Panc1 (cell line): ENCODE measurements around the gene MEGF11. TPM values are rescaled to one million over a fixed set of nuclear protein-coding genes. Genes with fewer than 3 reads are reported as not detected.

Experiments
- ATAC-seq: fragments of 200-7000 bp; cut with Tn5 transposase; 2 replicates; pipeline ENCODE4 v1.9.1; 2020; ENCODE audit warnings: mild to moderate bottlenecking, moderate library complexity
- BruUV-seq: library from RNA; stranded (reverse); fragments of 400-500 nt; replicated peaks from 2 replicates; lab custom pipeline; 2021; lab: Mats Ljungman, UMichigan
- CTCF ChIA-PET: fragments of 300-600 bp; sonication (Branson Sonifier 250); formaldehyde crosslinking; loops from one replicate; lab custom pipeline; 2022; ENCODE audit warnings: antibody characterized with exemption; lab: Charles Lee
- POLR2A ChIA-PET: fragments of 300-600 bp; sonication (Branson Sonifier 250); formaldehyde crosslinking; loops from one replicate; lab custom pipeline; 2022; ENCODE audit warnings: antibody characterized with exemption; lab: Charles Lee
- DNase-seq: peaks from one replicate; pipeline ENCODE4 v3.0.0-alpha.2; 2010; ENCODE audit warnings: low read depth, low spot score
- H3K27ac ChIP-seq: 2 replicates; pipeline ENCODE4 v1.5.1; 2011; ENCODE audit warnings: mild to moderate bottlenecking, low read length, inconsistent platforms
- H3K27me3 ChIP-seq: fragments of 200-500 bp; sonication (Bioruptor generic); 2 replicates; pipeline ENCODE4 v1.6.0; 2014; ENCODE audit warnings: low read length, inconsistent platforms; ENCODE audit not compliant: control insufficient read depth, insufficient read depth
- H3K36me3 ChIP-seq: fragments of 200-500 bp; sonication (Bioruptor generic); 2 replicates; pipeline ENCODE4 v1.5.1; 2014; ENCODE audit warnings: inconsistent platforms, mild to moderate bottlenecking, low read length, moderate library complexity; ENCODE audit not compliant: control insufficient read depth, insufficient read depth
- H3K4me1 ChIP-seq: 2 replicates; pipeline ENCODE4 v1.5.1; 2011; ENCODE audit warnings: inconsistent platforms, mild to moderate bottlenecking, low read length, moderate library complexity; ENCODE audit not compliant: control insufficient read depth, insufficient read depth
- H3K4me3 ChIP-seq, 2 experiments: 2 replicates each; pipeline ENCODE4 v1.5.1; 2011 to 2012; ENCODE audit warnings: low read depth in 2 of 2, low read length in 2 of 2, mild to moderate bottlenecking in 2 of 2, inconsistent platforms in 1 of 2, moderate library complexity in 1 of 2
- H3K9me3 ChIP-seq: fragments of 200-500 bp; sonication (Bioruptor generic); 2 replicates; pipeline ENCODE4 v1.5.1; 2014; ENCODE audit warnings: low read depth, mild to moderate bottlenecking, inconsistent platforms, low read length, moderate library complexity; ENCODE audit not compliant: control insufficient read depth, insufficient read depth
- POLR2AphosphoS5 ChIP-seq: IDR thresholded peaks from 2 replicates; pipeline ENCODE4 v1.6.1; 2012; ENCODE audit warnings: mild to moderate bottlenecking, low read depth, low read length, moderate library complexity
- REST ChIP-seq, 2 experiments: IDR thresholded peaks; 2 replicates each; pipeline ENCODE4 v1.6.1; 2011 to 2012; ENCODE audit warnings: low read depth in 2 of 2, control low read depth in 1 of 2, low read length in 1 of 2, mild to moderate bottlenecking in 1 of 2, moderate library complexity in 1 of 2; ENCODE audit not compliant: insufficient read depth in 1 of 2
- SIN3A ChIP-seq: IDR thresholded peaks from 2 replicates; pipeline ENCODE4 v1.6.1; 2012; ENCODE audit warnings: low read depth, mild to moderate bottlenecking, low read length, moderate library complexity, borderline replicate concordance; ENCODE audit not compliant: insufficient read depth
- TCF7L2 ChIP-seq: IDR thresholded peaks from 2 replicates; pipeline ENCODE4 v1.6.1; 2011; ENCODE audit warnings: mild to moderate bottlenecking, low read depth, low read length, inconsistent platforms
- in situ Hi-C: cut with HindIII; loops from 2 replicates; pipeline ENCODE4 v1.10.0; 2016; ENCODE audit warnings: low sequenced_read_pairs, low pct_unique_long_range_greater_than_20kb
- intact Hi-C: fragments of 100-400 bp; cut with micrococcal nuclease; formaldehyde crosslinking; loops from one replicate; pipeline ENCODE4 v1.10.0; 2022; ENCODE audit not compliant: unreplicated experiment
- total RNA-seq: library from RNA; stranded (reverse); gene quantifications from one replicate; pipeline ENCODE4 v1.2.1, GENCODE V29; 2021; ENCODE audit not compliant: unreplicated experiment
- TF ChIP-seq, protein P1 (sequence below): fragments of 450-650 bp; IDR thresholded peaks from 2 replicates; pipeline ENCODE4 v1.5.1; 2017; ENCODE audit warnings: mild to moderate bottlenecking

Gene MEGF11
- total RNA-seq, 1 experiment from 2014 or later, result 0.95 TPM

DNA sequence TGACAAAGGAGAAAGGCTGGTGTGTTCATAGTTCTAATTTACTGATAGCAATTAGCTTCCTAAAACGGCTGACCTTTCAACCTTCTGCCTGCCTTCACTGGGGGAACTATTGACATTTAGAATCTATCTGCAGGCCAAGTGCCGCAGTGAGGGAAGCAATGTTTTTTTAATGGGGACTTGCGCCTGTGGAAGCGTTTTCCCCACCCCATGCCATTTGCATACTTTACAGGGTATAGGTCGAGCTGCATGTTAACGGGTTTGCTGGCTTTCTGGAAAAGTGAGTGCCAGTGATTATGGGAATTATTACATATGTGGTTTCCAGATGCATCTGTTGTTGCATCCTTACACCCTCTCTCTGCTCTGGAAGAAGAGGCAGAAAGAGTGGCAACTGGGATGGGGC lies 204.2 kb downstream of the MEGF11 start:
- ATAC-seq, result no peak
- intact Hi-C loops, result no loop called here
- TF ChIP-seq POLR2AphosphoS5 (no peak), REST (IDR thresholded peaks at IDR 0.05; ENCODE audit: insufficient read depth in 1 of 2, low read depth in 2 of 2, low read length in 1 of 2) (no peak), SIN3A (no peak), TCF7L2 (no peak)
- TF ChIP-seq, protein P1, sequence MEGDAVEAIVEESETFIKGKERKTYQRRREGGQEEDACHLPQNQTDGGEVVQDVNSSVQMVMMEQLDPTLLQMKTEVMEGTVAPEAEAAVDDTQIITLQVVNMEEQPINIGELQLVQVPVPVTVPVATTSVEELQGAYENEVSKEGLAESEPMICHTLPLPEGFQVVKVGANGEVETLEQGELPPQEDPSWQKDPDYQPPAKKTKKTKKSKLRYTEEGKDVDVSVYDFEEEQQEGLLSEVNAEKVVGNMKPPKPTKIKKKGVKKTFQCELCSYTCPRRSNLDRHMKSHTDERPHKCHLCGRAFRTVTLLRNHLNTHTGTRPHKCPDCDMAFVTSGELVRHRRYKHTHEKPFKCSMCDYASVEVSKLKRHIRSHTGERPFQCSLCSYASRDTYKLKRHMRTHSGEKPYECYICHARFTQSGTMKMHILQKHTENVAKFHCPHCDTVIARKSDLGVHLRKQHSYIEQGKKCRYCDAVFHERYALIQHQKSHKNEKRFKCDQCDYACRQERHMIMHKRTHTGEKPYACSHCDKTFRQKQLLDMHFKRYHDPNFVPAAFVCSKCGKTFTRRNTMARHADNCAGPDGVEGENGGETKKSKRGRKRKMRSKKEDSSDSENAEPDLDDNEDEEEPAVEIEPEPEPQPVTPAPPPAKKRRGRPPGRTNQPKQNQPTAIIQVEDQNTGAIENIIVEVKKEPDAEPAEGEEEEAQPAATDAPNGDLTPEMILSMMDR, result no peak
- H3K36me3 ChIP-seq, result no peaks in the 10 kb centered on the region
- H3K4me3 ChIP-seq, result no peak overlapping the region
- no peaks in the 10 kb centered on the region for H3K9me3 ChIP-seq
- in situ Hi-C loops, result no loop called here
- ChIA-PET POLR2A (no interaction called here), CTCF (no interaction called here)
- H3K4me1 ChIP-seq, result no peaks in the 10 kb centered on the region
- no peak for DNase-seq
- H3K27ac ChIP-seq, result no peak overlapping the region
- peaks cover 2% of the 10 kb centered on the region; the same call in 1 of the 2 replicates for H3K27me3 ChIP-seq
- no TSS peak for BruUV-seq

DNA sequence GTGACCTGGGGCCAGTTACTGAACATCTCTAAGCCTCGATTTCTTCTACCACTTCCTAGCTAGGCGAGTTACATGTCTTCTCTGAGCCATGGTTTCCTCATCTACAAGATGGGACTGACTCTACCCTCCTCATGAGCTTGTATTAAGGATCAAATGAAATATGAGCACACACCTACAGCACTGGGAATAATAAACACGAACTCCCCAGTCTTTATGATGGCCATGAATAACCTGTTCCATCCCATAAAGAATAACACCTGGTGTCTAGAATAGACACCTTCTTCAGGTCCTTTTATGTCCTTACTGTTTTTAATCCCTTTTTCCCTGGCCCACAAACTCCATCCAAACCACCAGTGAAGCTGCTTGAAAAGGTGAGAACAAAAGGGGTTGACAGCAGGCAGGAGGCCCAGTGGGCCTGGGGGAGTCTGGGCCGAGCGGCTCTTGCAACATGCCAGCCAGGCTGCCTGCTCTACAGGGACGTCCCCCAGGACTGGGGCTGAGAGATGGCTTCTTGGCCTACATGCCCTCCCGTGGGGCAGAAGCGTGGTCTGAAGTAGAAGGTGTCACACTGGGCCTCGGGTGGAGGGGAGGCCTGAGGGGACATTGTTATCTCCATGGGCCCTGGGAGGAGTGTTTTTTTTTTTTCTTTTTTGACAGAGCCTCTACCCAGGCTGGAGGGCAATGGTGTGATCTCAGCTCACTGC lies 206.1 kb downstream of the MEGF11 start:
- intact Hi-C loops, result no loop called here

More for the DNA sequence above, 206.1 kb downstream of the MEGF11 start:
- Histone ChIP-seq H3K27me3 (peaks cover 2% of the 10 kb centered on the region; the same call in 1 of the 2 replicates), H3K4me3 (no peak overlapping the region), H3K9me3 (no peaks in the 10 kb centered on the region), H3K27ac (no peak overlapping the region), H3K4me1 (no peaks in the 10 kb centered on the region), H3K36me3 (no peaks in the 10 kb centered on the region)
- TF ChIP-seq REST (IDR thresholded peaks at IDR 0.05; ENCODE audit: insufficient read depth in 1 of 2, low read depth in 2 of 2, low read length in 1 of 2) (no peak), POLR2AphosphoS5 (no peak), SIN3A (no peak), TCF7L2 (no peak)
- TF ChIP-seq, protein P1, result no peak
- DNase-seq, result no peak
- in situ Hi-C loops, result no loop called here
- ChIA-PET POLR2A (interaction anchor here (0.6 kb wide), 2 partner anchors 20 to 116 kb away, joined by 3 to 5 read pairs; no protein-coding TSS in a partner anchor), CTCF (no interaction called here)
- no peak for ATAC-seq
- no TSS peak for BruUV-seq
